Measurements from ENCODE around the gene GGT7.
"Not testable (repeated sequence)": the region's sequence is repeated elsewhere in the genome, so short reads cannot be mapped to it uniquely, and the experiment has no call there.

The GGT7 gene

GRCh38 chr20:34834459-34834893, 38.2 kb downstream of the GGT7 start:
- no peak for DNase-seq

- DNase-seq, result no peak
These were observed 40.7 kb downstream of the GGT7 start for GRCh38 chr20:34831936-34832335.

- no peak for DNase-seq
These were observed 43.5 kb downstream of the GGT7 start for GRCh38 chr20:34829191-34829590.

- peak; percentile 87 for DNase-seq
These were observed 46.9 kb downstream of the GGT7 start, which contains the start of gene NCOA6 for GRCh38 chr20:34825530-34826362. NCOA6 (minus strand) TSS chr20:34825651; CDS start chr20:34782355, 43,296 bp downstream.

GRCh38 chr20:34824806-34825529, 47.7 kb downstream of the GGT7 start:
- peak; percentile 72 for DNase-seq

- DNase-seq, result peak; percentile 32
These were observed 48.2 kb downstream of the GGT7 start for GRCh38 chr20:34824452-34824805.

GRCh38 chr20:34824026-34824425, 48.6 kb downstream of the GGT7 start:
- DNase-seq, result no peak

- DNase-seq, result no peak
These were observed 51.7 kb downstream of the GGT7 start for GRCh38 chr20:34820805-34821578.

GRCh38 chr20:34817801-34818200, 54.9 kb downstream of the GGT7 start:
- DNase-seq, result no peak

- no peak for DNase-seq
These were observed 55.6 kb downstream of the GGT7 start for GRCh38 chr20:34817072-34817471.

- no peak for DNase-seq
These were observed 57.0 kb downstream of the GGT7 start for GRCh38 chr20:34815636-34816035.

- DNase-seq, result no peak
These were observed 64.1 kb downstream of the GGT7 start for GRCh38 chr20:34808583-34808982.

GRCh38 chr20:34807944-34808465, 64.7 kb downstream of the GGT7 start:
- DNase-seq, result not testable (repeated sequence)

- no peak for DNase-seq
These were observed 66.4 kb downstream of the GGT7 start for GRCh38 chr20:34806255-34806654.

GRCh38 chr20:34798871-34799270, 73.8 kb downstream of the GGT7 start:
- no peak for DNase-seq

- DNase-seq, result no peak
These were observed 74.3 kb downstream of the GGT7 start for GRCh38 chr20:34798328-34798727.

- DNase-seq, result no peak
These were observed 75.4 kb downstream of the GGT7 start for GRCh38 chr20:34797012-34797995.
